Body of pancreas (tissue), 4 donors: Measurements from ENCODE around the gene OR51V1.

Experiments used
- CTCF ChIP-seq, 7 experiments: fragments of 450-650 bp in 4 of 7; fragments of 200-600 bp in 3 of 7; sonication (generic) in 3 of 7; IDR thresholded peaks; one replicate each; pipeline ENCODE4 v1.5.1; 2016 to 2019; ENCODE audit warnings: antibody characterized with exemption in 7 of 7
- POLR2A ChIP-seq, 3 donors: fragments of 450-650 bp; IDR thresholded peaks; one replicate each; pipeline ENCODE4 v1.6.1; 2016; ENCODE audit warnings: antibody characterized with exemption in 3 of 3, mild to moderate bottlenecking in 2 of 3

- no peak for TF ChIP-seq CTCF (IDR thresholded peaks at IDR 0.05)
- no peak for TF ChIP-seq POLR2A (IDR thresholded peaks at IDR 0.05)
Observed at GRCh38 chr11:5241458-5241857, 41.0 kb upstream of the OR51V1 start.
